ENCODE data around the gene CDH6.

CDH6 gene

GRCh38 chr5:31225118-31225517 is 31.6 kb downstream of the CDH6 start:
- no peaks in the 10 kb centered on the region for H3K27me3 ChIP-seq (ENCODE audit: control insufficient read depth, insufficient read depth, low read length)
- H3K27ac ChIP-seq (ENCODE audit: low read depth, low read length), result no peak overlapping the region
- no peak overlapping the region for H3K4me3 ChIP-seq (ENCODE audit: low read depth, low read length)
- no peaks in the 10 kb centered on the region for H3K36me3 ChIP-seq (ENCODE audit: control insufficient read depth, insufficient read depth, low read length)
- H3K4me1 ChIP-seq (ENCODE audit: control insufficient read depth, insufficient read depth, low read length), result no peaks in the 10 kb centered on the region
- H3K9ac ChIP-seq (ENCODE audit: low read length), result no peak overlapping the region
- no peaks in the 10 kb centered on the region for H3K9me3 ChIP-seq (ENCODE audit: control insufficient read depth, insufficient read depth, low read depth, low read length)

GRCh38 chr5:31225613-31226012 is 32.1 kb downstream of the CDH6 start:
- Histone ChIP-seq H3K9me3 (ENCODE audit: control insufficient read depth, insufficient read depth, low read depth, low read length) (no peaks in the 10 kb centered on the region), H3K27ac (ENCODE audit: low read depth, low read length) (no peak overlapping the region), H3K4me1 (ENCODE audit: control insufficient read depth, insufficient read depth, low read length) (no peaks in the 10 kb centered on the region), H3K36me3 (ENCODE audit: control insufficient read depth, insufficient read depth, low read length) (no peaks in the 10 kb centered on the region), H3K9ac (ENCODE audit: low read length) (no peak overlapping the region), H3K27me3 (ENCODE audit: control insufficient read depth, insufficient read depth, low read length) (no peaks in the 10 kb centered on the region), H3K4me3 (ENCODE audit: low read depth, low read length) (no peak overlapping the region)

DNA sequence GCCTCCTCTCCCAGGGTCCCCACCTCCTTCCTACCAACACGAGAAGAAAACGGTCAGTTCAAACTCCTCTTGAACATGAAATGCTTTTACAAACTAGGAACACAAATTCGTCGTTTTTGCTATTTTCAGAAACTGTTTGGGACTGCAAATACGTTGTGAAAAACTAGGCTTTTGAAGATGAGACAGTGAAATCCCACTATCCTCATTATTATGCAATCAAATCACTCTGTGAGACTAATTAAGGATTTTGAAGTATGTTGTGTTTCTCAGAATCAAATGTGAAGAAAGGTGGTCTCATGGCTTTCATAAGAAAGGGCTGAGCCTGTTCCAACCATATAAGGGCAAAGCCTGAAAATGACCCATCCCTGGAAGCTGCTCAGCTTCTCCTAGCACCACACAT is 33.2 kb downstream of the CDH6 start:
- H3K9ac ChIP-seq (ENCODE audit: low read length), result no peak overlapping the region
- H3K36me3 ChIP-seq (ENCODE audit: control insufficient read depth, insufficient read depth, low read length), result no peaks in the 10 kb centered on the region
- H3K9me3 ChIP-seq (ENCODE audit: control insufficient read depth, insufficient read depth, low read depth, low read length), result no peaks in the 10 kb centered on the region
- H3K27ac ChIP-seq (ENCODE audit: low read depth, low read length), result no peak overlapping the region
- no peak overlapping the region for H3K4me3 ChIP-seq (ENCODE audit: low read depth, low read length)
- no peaks in the 10 kb centered on the region for H3K27me3 ChIP-seq (ENCODE audit: control insufficient read depth, insufficient read depth, low read length)
- no peaks in the 10 kb centered on the region for H3K4me1 ChIP-seq (ENCODE audit: control insufficient read depth, insufficient read depth, low read length)

GRCh38 chr5:31229266-31229665 is 35.8 kb downstream of the CDH6 start:
- Histone ChIP-seq H3K27me3 (ENCODE audit: control insufficient read depth, insufficient read depth, low read length) (no peaks in the 10 kb centered on the region), H3K4me3 (ENCODE audit: low read depth, low read length) (no peak overlapping the region), H3K9ac (ENCODE audit: low read length) (no peak overlapping the region), H3K9me3 (ENCODE audit: control insufficient read depth, insufficient read depth, low read depth, low read length) (no peaks in the 10 kb centered on the region), H3K4me1 (ENCODE audit: control insufficient read depth, insufficient read depth, low read length) (no peaks in the 10 kb centered on the region), H3K27ac (ENCODE audit: low read depth, low read length) (no peak overlapping the region), H3K36me3 (ENCODE audit: control insufficient read depth, insufficient read depth, low read length) (no peaks in the 10 kb centered on the region)

- Histone ChIP-seq H3K4me1 (ENCODE audit: control insufficient read depth, insufficient read depth, low read length) (no peaks in the 10 kb centered on the region), H3K4me3 (ENCODE audit: low read depth, low read length) (no peak overlapping the region), H3K27ac (ENCODE audit: low read depth, low read length) (no peak overlapping the region), H3K27me3 (ENCODE audit: control insufficient read depth, insufficient read depth, low read length) (no peaks in the 10 kb centered on the region), H3K36me3 (ENCODE audit: control insufficient read depth, insufficient read depth, low read length) (no peaks in the 10 kb centered on the region), H3K9ac (ENCODE audit: low read length) (no peak overlapping the region), H3K9me3 (ENCODE audit: control insufficient read depth, insufficient read depth, low read depth, low read length) (no peaks in the 10 kb centered on the region)
These were observed 37.8 kb downstream of the CDH6 start for GRCh38 chr5:31231177-31231838.

DNA sequence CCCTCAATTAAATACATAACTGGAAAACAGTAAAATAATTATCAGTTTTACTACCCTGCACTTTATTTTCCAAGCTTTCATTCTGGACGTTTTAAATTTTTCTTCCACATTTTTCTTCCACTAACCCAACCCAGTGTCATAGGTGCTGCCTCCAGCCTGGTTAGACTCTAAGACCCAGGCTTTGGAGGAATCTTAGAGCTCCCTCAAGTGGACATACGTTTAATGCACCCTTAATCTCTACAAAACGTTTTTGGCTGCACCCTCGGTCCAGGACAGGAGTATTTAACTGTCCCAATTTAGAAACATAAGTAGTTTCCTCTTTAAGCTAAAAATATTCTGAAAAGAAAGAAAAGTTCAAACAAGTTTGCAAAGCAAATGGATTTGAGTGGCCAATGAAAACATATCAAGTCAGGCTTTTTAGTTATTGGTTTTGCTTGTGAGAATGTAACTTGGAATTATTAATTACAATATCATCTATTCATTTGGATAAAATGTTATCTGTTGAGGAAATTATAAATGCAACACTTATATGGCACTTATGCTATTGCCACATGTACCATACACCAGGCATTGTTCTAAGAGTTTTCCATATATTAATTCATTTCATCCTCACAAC is 38.9 kb downstream of the CDH6 start:
- Histone ChIP-seq H3K27me3 (ENCODE audit: control insufficient read depth, insufficient read depth, low read length) (no peaks in the 10 kb centered on the region), H3K36me3 (ENCODE audit: control insufficient read depth, insufficient read depth, low read length) (no peaks in the 10 kb centered on the region), H3K9me3 (ENCODE audit: control insufficient read depth, insufficient read depth, low read depth, low read length) (no peaks in the 10 kb centered on the region), H3K4me1 (ENCODE audit: control insufficient read depth, insufficient read depth, low read length) (no peaks in the 10 kb centered on the region), H3K27ac (ENCODE audit: low read depth, low read length) (no peak overlapping the region), H3K4me3 (ENCODE audit: low read depth, low read length) (no peak overlapping the region), H3K9ac (ENCODE audit: low read length) (no peak overlapping the region)

DNA sequence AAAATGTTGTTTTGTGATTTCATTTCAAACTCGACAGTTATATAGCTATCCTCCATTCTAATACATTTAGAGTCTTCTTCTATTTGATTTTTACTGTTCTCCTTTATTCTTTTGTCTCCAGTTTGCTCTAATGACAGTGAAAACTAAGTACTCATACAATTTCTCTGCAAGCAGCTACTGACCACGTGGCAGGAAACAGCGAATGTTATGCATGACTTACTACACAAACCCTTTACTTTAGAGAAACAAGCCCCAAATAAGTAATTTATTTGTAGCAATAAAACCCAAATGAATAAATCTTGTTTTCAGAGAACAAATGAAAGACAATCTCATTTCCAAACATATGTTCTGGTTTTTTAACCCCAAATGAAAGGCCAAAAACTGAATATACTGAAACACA is 41.9 kb downstream of the CDH6 start:
- Histone ChIP-seq H3K27me3 (ENCODE audit: control insufficient read depth, insufficient read depth, low read length) (no peaks in the 10 kb centered on the region), H3K36me3 (ENCODE audit: control insufficient read depth, insufficient read depth, low read length) (no peaks in the 10 kb centered on the region), H3K9me3 (ENCODE audit: control insufficient read depth, insufficient read depth, low read depth, low read length) (no peaks in the 10 kb centered on the region), H3K27ac (ENCODE audit: low read depth, low read length) (no peak overlapping the region), H3K4me1 (ENCODE audit: control insufficient read depth, insufficient read depth, low read length) (no peaks in the 10 kb centered on the region), H3K4me3 (ENCODE audit: low read depth, low read length) (no peak overlapping the region), H3K9ac (ENCODE audit: low read length) (no peak overlapping the region)

DNA sequence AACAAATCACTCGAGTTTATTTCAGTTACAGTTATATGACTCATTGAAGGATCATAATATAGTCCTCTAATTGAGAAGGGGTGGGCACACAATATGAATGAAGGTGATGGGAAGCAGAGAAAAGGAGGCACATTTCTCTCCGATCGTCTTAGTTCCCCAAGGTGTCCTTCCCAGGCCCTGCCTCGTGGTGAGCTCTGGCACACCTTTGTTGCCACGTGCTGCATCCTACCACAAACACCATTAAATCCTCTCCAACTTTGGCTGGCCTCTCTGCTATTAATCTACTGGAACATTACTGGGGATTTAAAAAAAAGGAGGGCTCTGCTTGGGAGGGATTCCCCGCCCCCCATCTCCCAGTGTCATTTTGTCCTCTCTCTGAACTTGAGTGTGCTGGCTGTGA is 42.9 kb downstream of the CDH6 start:
- Histone ChIP-seq H3K9me3 (ENCODE audit: control insufficient read depth, insufficient read depth, low read depth, low read length) (no peaks in the 10 kb centered on the region), H3K4me1 (ENCODE audit: control insufficient read depth, insufficient read depth, low read length) (no peaks in the 10 kb centered on the region), H3K4me3 (ENCODE audit: low read depth, low read length) (no peak overlapping the region), H3K27ac (ENCODE audit: low read depth, low read length) (no peak overlapping the region), H3K9ac (ENCODE audit: low read length) (no peak overlapping the region), H3K27me3 (ENCODE audit: control insufficient read depth, insufficient read depth, low read length) (no peaks in the 10 kb centered on the region), H3K36me3 (ENCODE audit: control insufficient read depth, insufficient read depth, low read length) (no peaks in the 10 kb centered on the region)

DNA sequence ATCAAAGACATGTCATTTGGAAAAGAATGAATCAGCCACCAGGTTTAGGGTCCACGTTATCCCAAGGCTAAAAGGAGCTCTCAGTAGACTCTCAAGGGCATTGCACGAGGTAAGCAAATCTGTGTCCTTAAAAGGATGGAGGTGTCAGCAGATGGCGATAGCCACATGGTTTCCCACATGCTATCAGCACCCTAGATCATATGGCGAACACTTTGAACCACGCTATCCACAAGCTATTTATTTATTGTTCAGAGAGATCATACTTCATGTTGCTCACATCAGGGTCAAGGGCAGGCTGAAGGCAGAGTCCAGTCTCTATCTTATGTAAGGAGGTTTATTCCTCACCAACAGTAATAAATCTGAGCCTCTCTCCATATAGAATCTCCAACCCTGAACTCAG is 43.7 kb downstream of the CDH6 start:
- Histone ChIP-seq H3K9ac (ENCODE audit: low read length) (no peak overlapping the region), H3K27me3 (ENCODE audit: control insufficient read depth, insufficient read depth, low read length) (no peaks in the 10 kb centered on the region), H3K9me3 (ENCODE audit: control insufficient read depth, insufficient read depth, low read depth, low read length) (no peaks in the 10 kb centered on the region), H3K4me1 (ENCODE audit: control insufficient read depth, insufficient read depth, low read length) (no peaks in the 10 kb centered on the region), H3K36me3 (ENCODE audit: control insufficient read depth, insufficient read depth, low read length) (no peaks in the 10 kb centered on the region), H3K4me3 (ENCODE audit: low read depth, low read length) (no peak overlapping the region), H3K27ac (ENCODE audit: low read depth, low read length) (no peak overlapping the region)

DNA sequence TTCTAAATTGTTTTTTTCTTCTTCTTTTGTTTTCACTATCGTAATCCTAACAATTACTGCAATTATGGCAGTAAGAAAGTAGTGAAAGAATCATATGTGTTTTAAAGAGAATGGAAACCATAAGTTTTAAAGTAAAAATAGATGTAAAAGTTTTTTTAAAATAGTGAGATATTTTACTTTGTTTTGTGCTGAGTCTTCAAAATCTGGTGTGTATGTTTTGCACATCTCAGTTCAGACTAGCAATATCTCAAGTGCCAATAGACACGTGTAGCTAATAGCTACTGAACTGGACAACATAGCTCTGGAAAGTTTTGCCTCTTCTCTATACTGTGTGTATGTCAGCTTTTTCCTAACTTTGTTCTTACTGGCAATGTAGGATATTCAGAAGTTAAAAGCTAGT is 45.0 kb downstream of the CDH6 start:
- H3K4me1 ChIP-seq (ENCODE audit: control insufficient read depth, insufficient read depth, low read length), result no peaks in the 10 kb centered on the region
- H3K36me3 ChIP-seq (ENCODE audit: control insufficient read depth, insufficient read depth, low read length), result no peaks in the 10 kb centered on the region
- H3K27me3 ChIP-seq (ENCODE audit: control insufficient read depth, insufficient read depth, low read length), result no peaks in the 10 kb centered on the region
- no peak overlapping the region for H3K27ac ChIP-seq (ENCODE audit: low read depth, low read length)
- H3K9ac ChIP-seq (ENCODE audit: low read length), result no peak overlapping the region
- no peaks in the 10 kb centered on the region for H3K9me3 ChIP-seq (ENCODE audit: control insufficient read depth, insufficient read depth, low read depth, low read length)
- H3K4me3 ChIP-seq (ENCODE audit: low read depth, low read length), result no peak overlapping the region

- no peak overlapping the region for H3K9ac ChIP-seq (ENCODE audit: low read length)
- no peak overlapping the region for H3K27ac ChIP-seq (ENCODE audit: low read depth, low read length)
- H3K36me3 ChIP-seq (ENCODE audit: control insufficient read depth, insufficient read depth, low read length), result no peaks in the 10 kb centered on the region
- no peaks in the 10 kb centered on the region for H3K9me3 ChIP-seq (ENCODE audit: control insufficient read depth, insufficient read depth, low read depth, low read length)
- no peaks in the 10 kb centered on the region for H3K4me1 ChIP-seq (ENCODE audit: control insufficient read depth, insufficient read depth, low read length)
- no peak overlapping the region for H3K4me3 ChIP-seq (ENCODE audit: low read depth, low read length)
- no peaks in the 10 kb centered on the region for H3K27me3 ChIP-seq (ENCODE audit: control insufficient read depth, insufficient read depth, low read length)
These were observed 51.4 kb downstream of the CDH6 start for GRCh38 chr5:31244921-31245320.
